GM12878 (cell line): ENCODE data around the gene ANKRD44.

ENCODE experiments used
- BCL11A ChIP-seq: IDR thresholded peaks from 2 replicates; pipeline ENCODE4 v1.6.1; 2011; ENCODE audit warnings: low read depth, low read length
- EZH2 ChIP-seq: IDR thresholded peaks from 2 replicates; pipeline ENCODE4 v1.6.1; 2012; ENCODE audit warnings: low read depth, mild to moderate bottlenecking, control low read depth, inconsistent platforms, low read length, borderline replicate concordance; ENCODE audit not compliant: control insufficient read depth
- IKZF2 ChIP-seq, 2 experiments: fragments of 450-650 bp; IDR thresholded peaks; 2 replicates each; pipeline ENCODE4 v1.6.1; 2017; ENCODE audit warnings: mild to moderate bottlenecking in 2 of 2, moderate library complexity in 2 of 2
- TF ChIP-seq, protein P1 (sequence below), 3 experiments: IDR thresholded peaks in 2 of 3; conservative IDR thresholded peaks in 1 of 3; 2 replicates each; pipeline ENCODE4 v1.5.1; 2011; ENCODE audit warnings: low read depth in 3 of 3, low read length in 3 of 3, mild to moderate bottlenecking in 3 of 3, control low read depth in 2 of 3, moderate library complexity in 2 of 3, inconsistent platforms in 1 of 3, mixed read lengths in 1 of 3; ENCODE audit not compliant: control insufficient read depth in 2 of 3, insufficient read depth in 1 of 3; ENCODE audit errors: extremely low read depth in 1 of 3

DNA sequence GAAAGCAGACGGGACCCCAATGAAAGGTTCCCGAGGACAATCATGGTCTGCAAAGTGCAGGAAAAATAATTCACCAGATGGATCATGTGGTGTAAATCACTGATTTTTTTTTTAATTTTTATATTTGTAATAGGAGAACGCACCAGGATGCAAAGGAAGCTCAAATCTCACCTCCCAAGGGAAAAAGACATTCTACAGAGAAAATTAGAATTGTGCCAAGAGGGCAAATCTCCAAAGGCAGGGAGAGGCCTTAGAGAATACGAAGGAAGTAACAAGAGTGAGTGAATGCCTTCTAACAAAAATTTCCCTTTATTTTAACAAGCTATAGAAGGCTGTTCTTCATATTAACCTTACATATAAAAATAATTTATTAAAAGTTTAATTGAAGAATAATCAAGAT, 90.9 kb downstream of the ANKRD44 start:
- TF ChIP-seq, protein P1, sequence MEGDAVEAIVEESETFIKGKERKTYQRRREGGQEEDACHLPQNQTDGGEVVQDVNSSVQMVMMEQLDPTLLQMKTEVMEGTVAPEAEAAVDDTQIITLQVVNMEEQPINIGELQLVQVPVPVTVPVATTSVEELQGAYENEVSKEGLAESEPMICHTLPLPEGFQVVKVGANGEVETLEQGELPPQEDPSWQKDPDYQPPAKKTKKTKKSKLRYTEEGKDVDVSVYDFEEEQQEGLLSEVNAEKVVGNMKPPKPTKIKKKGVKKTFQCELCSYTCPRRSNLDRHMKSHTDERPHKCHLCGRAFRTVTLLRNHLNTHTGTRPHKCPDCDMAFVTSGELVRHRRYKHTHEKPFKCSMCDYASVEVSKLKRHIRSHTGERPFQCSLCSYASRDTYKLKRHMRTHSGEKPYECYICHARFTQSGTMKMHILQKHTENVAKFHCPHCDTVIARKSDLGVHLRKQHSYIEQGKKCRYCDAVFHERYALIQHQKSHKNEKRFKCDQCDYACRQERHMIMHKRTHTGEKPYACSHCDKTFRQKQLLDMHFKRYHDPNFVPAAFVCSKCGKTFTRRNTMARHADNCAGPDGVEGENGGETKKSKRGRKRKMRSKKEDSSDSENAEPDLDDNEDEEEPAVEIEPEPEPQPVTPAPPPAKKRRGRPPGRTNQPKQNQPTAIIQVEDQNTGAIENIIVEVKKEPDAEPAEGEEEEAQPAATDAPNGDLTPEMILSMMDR (IDR thresholded peaks at IDR 0.05 in 2 of 3, conservative IDR thresholded peaks at IDR 0.05 in 1 of 3; ENCODE audit: control insufficient read depth in 2 of 3, extremely low read depth in 1 of 3, insufficient read depth in 1 of 3, low read depth in 3 of 3, low read length in 3 of 3): no peak
- TF ChIP-seq BCL11A: no peak
- no peak for TF ChIP-seq IKZF2 (IDR thresholded peaks at IDR 0.05)
- no peak for TF ChIP-seq EZH2
